IMR-90 (cell line): Measurements from ENCODE around the gene CPAMD8. TPM values are rescaled to one million over a fixed set of nuclear protein-coding genes. Genes with fewer than 3 reads are reported as not detected.

Experiments used
- ATAC-seq: fragments of 200-7000 bp; cut with Tn5 transposase; 2 replicates; pipeline ENCODE4 v1.9.1; 2020; ENCODE audit warnings: low read depth, mild to moderate bottlenecking, moderate library complexity
- BruUV-seq: library from RNA; stranded (reverse); fragments of 400-500 nt; replicated peaks from 2 replicates; lab custom pipeline; 2021; lab: Mats Ljungman, UMichigan
- CTCF ChIA-PET: fragments of 300-600 bp; formaldehyde crosslinking; extraction: SDS; loops from one replicate; lab custom pipeline; 2021; ENCODE audit warnings: antibody characterized with exemption; lab: Yijun Ruan, JAX
- POLR2A ChIA-PET: fragments of 300-600 bp; sonication (Branson Sonifier 250); formaldehyde crosslinking; loops from one replicate; lab custom pipeline; 2022; ENCODE audit warnings: antibody characterized with exemption; ENCODE audit not compliant: unreplicated experiment; lab: Charles Lee
- DNase-seq: peaks from one replicate; pipeline ENCODE4 v3.0.0; 2013
- H2AFZ ChIP-seq: replicated peaks from 2 replicates; pipeline ENCODE3; 2013; ENCODE audit warnings: low read length, mild to moderate bottlenecking; ENCODE audit not compliant: poor library complexity
- H2AK5ac ChIP-seq: 2 replicates; pipeline ENCODE4 v1.6.1; 2013; ENCODE audit warnings: low read depth, low read length, inconsistent platforms
- H2AK9ac ChIP-seq: replicated peaks from 2 replicates; pipeline ENCODE3; 2013; ENCODE audit warnings: mild to moderate bottlenecking, low read depth, low read length, moderate library complexity; ENCODE audit not compliant: poor library complexity
- H2BK120ac ChIP-seq: 2 replicates; pipeline ENCODE4 v1.6.1; 2013; ENCODE audit warnings: low read depth, low read length, inconsistent platforms
- H2BK15ac ChIP-seq: 3 replicates; pipeline ENCODE4 v1.6.1; 2013; ENCODE audit warnings: low read depth, low read length, inconsistent platforms
- H2BK20ac ChIP-seq: 2 replicates; pipeline ENCODE4 v1.6.1; 2013; ENCODE audit warnings: low read depth, mild to moderate bottlenecking, inconsistent platforms, low read length, moderate library complexity
- H2BK5ac ChIP-seq: 2 replicates; pipeline ENCODE4 v1.6.1; 2013; ENCODE audit warnings: mild to moderate bottlenecking, low read depth, low read length, inconsistent platforms; ENCODE audit not compliant: poor library complexity, severe bottlenecking
- H3K14ac ChIP-seq: replicated peaks from 2 replicates; pipeline ENCODE4 v1.6.1; 2013; ENCODE audit warnings: low read depth, low read length, inconsistent platforms
- H3K18ac ChIP-seq: 2 replicates; pipeline ENCODE4 v1.6.1; 2013; ENCODE audit warnings: low read depth, low read length, control low read depth
- H3K23ac ChIP-seq: 2 replicates; pipeline ENCODE4 v1.6.1; 2013; ENCODE audit warnings: low read depth, low read length, inconsistent platforms
- H3K27ac ChIP-seq: 2 replicates; pipeline ENCODE4 v1.5.1; 2013; ENCODE audit warnings: mild to moderate bottlenecking, control low read depth, low read length; ENCODE audit not compliant: insufficient read depth
- H3K27me3 ChIP-seq: 2 replicates; pipeline ENCODE4 v1.6.1; 2013; ENCODE audit warnings: low read length; ENCODE audit not compliant: control insufficient read depth, insufficient read depth
- H3K36me3 ChIP-seq: 2 replicates; pipeline ENCODE4 v1.6.1; 2013; ENCODE audit warnings: low read length, mixed read lengths; ENCODE audit not compliant: control insufficient read depth, insufficient read depth
- H3K4ac ChIP-seq: 2 replicates; pipeline ENCODE4 v1.6.1; 2013; ENCODE audit warnings: low read depth, low read length, inconsistent platforms
- H3K4me1 ChIP-seq: 2 replicates; pipeline ENCODE4 v1.6.1; 2013; ENCODE audit warnings: low read length, mixed read lengths; ENCODE audit not compliant: control insufficient read depth, insufficient read depth
- H3K4me2 ChIP-seq: 2 replicates; pipeline ENCODE4 v1.6.1; 2013; ENCODE audit warnings: low read depth, mild to moderate bottlenecking, control low read depth, low read length, moderate library complexity
- H3K4me3 ChIP-seq: 2 replicates; pipeline ENCODE4 v1.5.1; 2013; ENCODE audit warnings: low read depth, mild to moderate bottlenecking, control low read depth, low read length, moderate library complexity; ENCODE audit not compliant: insufficient read depth
- H3K56ac ChIP-seq: 2 replicates; pipeline ENCODE4 v1.6.1; 2013; ENCODE audit warnings: low read length, inconsistent platforms; ENCODE audit not compliant: insufficient read depth; ENCODE audit errors: extremely low read depth
- H3K79me1 ChIP-seq, 2 experiments: 2 replicates each; pipeline ENCODE4 v1.6.1; 2013; ENCODE audit warnings: low read length in 2 of 2, inconsistent platforms in 1 of 2, low read depth in 1 of 2
- H3K9ac ChIP-seq: 2 replicates; pipeline ENCODE4 v1.6.1; 2013; ENCODE audit warnings: low read depth, low read length, control low read depth
- H3K9me1 ChIP-seq: 2 replicates; pipeline ENCODE4 v1.6.1; 2013; ENCODE audit warnings: low read length, inconsistent platforms; ENCODE audit not compliant: insufficient read depth
- H3K9me3 ChIP-seq: 2 replicates; pipeline ENCODE4 v1.6.1; 2013; ENCODE audit warnings: low read length; ENCODE audit not compliant: control insufficient read depth, insufficient read depth
- H4K20me1 ChIP-seq: 2 replicates; pipeline ENCODE4 v1.6.1; 2013; ENCODE audit warnings: low read length, inconsistent platforms; ENCODE audit not compliant: insufficient read depth
- H4K5ac ChIP-seq: 2 replicates; pipeline ENCODE4 v1.6.1; 2013; ENCODE audit warnings: mild to moderate bottlenecking, low read depth, low read length, control low read depth
- H4K8ac ChIP-seq, 2 experiments: 2 replicates each; pipeline ENCODE4 v1.6.1; 2013; ENCODE audit warnings: low read depth in 2 of 2, low read length in 2 of 2, control low read depth in 1 of 2, inconsistent platforms in 1 of 2
- H4K91ac ChIP-seq: 2 replicates; pipeline ENCODE4 v1.6.1; 2013; ENCODE audit warnings: low read depth, low read length, inconsistent platforms; ENCODE audit not compliant: insufficient read depth
- BHLHE40 ChIP-seq: fragments of 150-350 bp; IDR thresholded peaks from 2 replicates; pipeline ENCODE4 v1.6.1; 2016; ENCODE audit warnings: mild to moderate bottlenecking, low read depth, low read length
- CEBPB ChIP-seq: IDR thresholded peaks from 2 replicates; pipeline ENCODE4 v1.6.1; 2012; ENCODE audit warnings: low read depth, low read length, improper control_type of control experiment
- CHD1 ChIP-seq: IDR thresholded peaks from 2 replicates; pipeline ENCODE4 v1.6.1; 2012; ENCODE audit warnings: low read depth, low read length, improper control_type of control experiment
- CTCF ChIP-seq: conservative IDR thresholded peaks from 2 replicates; pipeline ENCODE4 v1.5.1; 2012; ENCODE audit warnings: mild to moderate bottlenecking, low read depth, low read length, improper control_type of control experiment
- ELK1 ChIP-seq: fragments of 150-350 bp; IDR thresholded peaks from 2 replicates; pipeline ENCODE4 v1.6.1; 2016; ENCODE audit warnings: low read depth, mild to moderate bottlenecking, low read length, moderate library complexity, borderline replicate concordance
- FOS ChIP-seq: fragments of 150-350 bp; IDR thresholded peaks from 2 replicates; pipeline ENCODE4 v1.6.1; 2016; ENCODE audit warnings: low read depth, low read length
- MAFK ChIP-seq: IDR thresholded peaks from 2 replicates; pipeline ENCODE4 v1.6.1; 2012; ENCODE audit warnings: low read depth, low read length, improper control_type of control experiment
- MAZ ChIP-seq: IDR thresholded peaks from 2 replicates; pipeline ENCODE4 v1.6.1; 2012; ENCODE audit warnings: low read depth, mild to moderate bottlenecking, low read length, improper control_type of control experiment, moderate library complexity, borderline replicate concordance
- MXI1 ChIP-seq: IDR thresholded peaks from 2 replicates; pipeline ENCODE4 v1.6.1; 2012; ENCODE audit warnings: low read depth, mild to moderate bottlenecking, low read length, moderate library complexity, borderline replicate concordance
- NFE2L2 ChIP-seq: fragments of 150-350 bp; IDR thresholded peaks from 2 replicates; pipeline ENCODE4 v1.6.1; 2016; ENCODE audit warnings: low read depth, mild to moderate bottlenecking, low read length
- POLR2A ChIP-seq: IDR thresholded peaks from 2 replicates; pipeline ENCODE4 v1.6.1; 2012; ENCODE audit warnings: mild to moderate bottlenecking, low read depth, low read length
- RAD21 ChIP-seq: IDR thresholded peaks from 2 replicates; pipeline ENCODE4 v1.6.1; 2012; ENCODE audit warnings: low read length, improper control_type of control experiment
- SMC3 ChIP-seq: fragments of 150-350 bp; IDR thresholded peaks from 2 replicates; pipeline ENCODE4 v1.6.1; 2016; ENCODE audit warnings: low read depth, mild to moderate bottlenecking, antibody characterized with exemption, low read length, moderate library complexity
- WGBS, 2 experiments: methylation state at CpG; one replicate each; pipeline versions ENCODE4 v1.1.5 to v1.1.7; 2013; ENCODE audit warnings: missing lambda C conversion rate in 2 of 2; ENCODE audit not compliant: insufficient read length in 1 of 2; ENCODE audit errors: extremely low coverage in 2 of 2; 5-methylcytosine and 5-hydroxymethylcytosine counted together
- dilution Hi-C: fragments of 300-500 bp; cut with HindIII; formaldehyde crosslinking; loops from one replicate; pipeline ENCODE4 v1.14.3; 2018; ENCODE audit warnings: low sequenced_read_pairs; ENCODE audit not compliant: unreplicated experiment
- in situ Hi-C: fragments of 300-500 bp; cut with MboI; formaldehyde crosslinking; loops from 3 replicates; pipeline ENCODE4 v1.14.3; 2019; ENCODE audit warnings: low sequenced_read_pairs, inconsistent platforms, mixed read lengths
- intact Hi-C: fragments of 100-400 bp; cut with micrococcal nuclease; formaldehyde crosslinking; loops from 2 replicates; pipeline ENCODE4 v1.10.0; 2022
- polyA plus RNA-seq, 3 experiments: library from polyadenylated mRNA; depleted of rRNA; stranded (reverse); fragments of >200 nt; gene quantifications; 2 replicates each; pipeline ENCODE4 v1.2.3, GENCODE V29; 2012; ENCODE audit warnings: low replicate concordance in 1 of 3
- total RNA-seq: library from RNA; depleted of rRNA; stranded (reverse); fragments of >200 nt; gene quantifications from 2 replicates; pipeline ENCODE4 v1.2.3, GENCODE V29; 2012

The CPAMD8 gene
- total and polyA plus RNA-seq, 2 of the 4 experiments (the other 2 are of a cell fraction), result 0.36 to 0.79 TPM

- Histone ChIP-seq H3K9me3 (peaks cover 8% of the 10 kb centered on the region), H3K9ac (no peak overlapping the region), H2BK5ac (no peak overlapping the region), H3K36me3 (peaks cover 10% of the 10 kb centered on the region), H3K4me3 (no peak overlapping the region), H4K91ac (no peak overlapping the region), H3K9me1 (0 out of 2 replicates have a peak, but pooled peaks cover 5% of the 10 kb centered on the region), H2AK9ac (no peak overlapping the region), H3K4ac (no peak overlapping the region), H3K23ac (no peak overlapping the region), H3K4me2 (no peak overlapping the region), H3K4me1 (peaks cover 2% of the 10 kb centered on the region; the same call in 1 of the 2 replicates), H3K79me1 (peaks cover 49 to 62% of the 10 kb centered on the region in 2 experiments), H3K27ac (no peak overlapping the region), H4K5ac (no peak overlapping the region), H2AFZ (no peak overlapping the region), H2BK15ac (no peak overlapping the region), H3K18ac (no peak overlapping the region), H2BK20ac (no peak overlapping the region), H4K20me1 (peaks cover 3% of the 10 kb centered on the region; the same call in 1 of the 2 replicates), H3K27me3 (no peaks in the 10 kb centered on the region), H3K56ac (no peak overlapping the region), H3K14ac (no peak overlapping the region), H4K8ac (no peak overlapping the region), H2BK120ac (no peak overlapping the region), H2AK5ac (no peak overlapping the region)
- ChIA-PET POLR2A (no interaction called here), CTCF (no interaction called here)
- BruUV-seq, result no TSS peak
- ATAC-seq, result no peak
- dilution Hi-C loops (no loop called here), intact Hi-C loops (no loop called here), in situ Hi-C loops (no loop called here)
- WGBS, 2 experiments, result no CpG with 5 or more reads among the region's 2 CpGs
- TF ChIP-seq BHLHE40 (no peak), ELK1 (no peak), MAZ (no peak), MXI1 (no peak), NFE2L2 (no peak), CHD1 (no peak), RAD21 (no peak), FOS (no peak), MAFK (no peak), CEBPB (no peak), CTCF (no peak), POLR2A (no peak), SMC3 (no peak)
- no peak for DNase-seq
Measured at GRCh38 chr19:17063428-17063827, 36.8 kb upstream of the CPAMD8 start.
